ENCODE data around the gene AGBL4. TPM values are rescaled to one million over a fixed set of nuclear protein-coding genes. Genes with fewer than 3 reads are reported as not detected.

The AGBL4 gene
- total and polyA plus RNA-seq, 9 of the 15 experiments (the other 6 are each of a cell fraction or from before 2014, with no cell fraction given), result 0.11 TPM; not detected in 7

- no peak for TF ChIP-seq ARID4B (CRISPR knock-in tag; IDR thresholded peaks at IDR 0.05)
- TF ChIP-seq, protein P1, sequence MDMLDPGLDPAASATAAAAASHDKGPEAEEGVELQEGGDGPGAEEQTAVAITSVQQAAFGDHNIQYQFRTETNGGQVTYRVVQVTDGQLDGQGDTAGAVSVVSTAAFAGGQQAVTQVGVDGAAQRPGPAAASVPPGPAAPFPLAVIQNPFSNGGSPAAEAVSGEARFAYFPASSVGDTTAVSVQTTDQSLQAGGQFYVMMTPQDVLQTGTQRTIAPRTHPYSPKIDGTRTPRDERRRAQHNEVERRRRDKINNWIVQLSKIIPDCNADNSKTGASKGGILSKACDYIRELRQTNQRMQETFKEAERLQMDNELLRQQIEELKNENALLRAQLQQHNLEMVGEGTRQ (CRISPR knock-in tag; IDR thresholded peaks at IDR 0.05), result no peak
- TF ChIP-seq ZNF583 (CRISPR knock-in tag; IDR thresholded peaks at IDR 0.05), result peak; percentile 64; the same call in 1 of the 2 replicates
- TF ChIP-seq SETDB1 (IDR thresholded peaks at IDR 0.05; ENCODE audit: low read length), result no peak
- no peak for TF ChIP-seq BRF1 (IDR thresholded peaks at IDR 0.05; ENCODE audit: borderline replicate concordance, extremely low read depth, insufficient read length)
- TF ChIP-seq RERE (CRISPR knock-in tag; IDR thresholded peaks at IDR 0.05; ENCODE audit: borderline replicate concordance), result no peak
- TF ChIP-seq NCOR1 (IDR thresholded peaks at IDR 0.05), result no peak
- TF ChIP-seq PHB2 (IDR thresholded peaks at IDR 0.05; ENCODE audit: low read depth), result no peak
- TF ChIP-seq ZBTB26 (CRISPR knock-in tag; IDR thresholded peaks at IDR 0.05), result no peak
- TF ChIP-seq SIN3A (IDR thresholded peaks at IDR 0.05; ENCODE audit: borderline replicate concordance in 2 of 2, control insufficient read depth in 1 of 2, low read depth in 2 of 2, low read length in 2 of 2), result no peak
- TF ChIP-seq, protein P2, sequence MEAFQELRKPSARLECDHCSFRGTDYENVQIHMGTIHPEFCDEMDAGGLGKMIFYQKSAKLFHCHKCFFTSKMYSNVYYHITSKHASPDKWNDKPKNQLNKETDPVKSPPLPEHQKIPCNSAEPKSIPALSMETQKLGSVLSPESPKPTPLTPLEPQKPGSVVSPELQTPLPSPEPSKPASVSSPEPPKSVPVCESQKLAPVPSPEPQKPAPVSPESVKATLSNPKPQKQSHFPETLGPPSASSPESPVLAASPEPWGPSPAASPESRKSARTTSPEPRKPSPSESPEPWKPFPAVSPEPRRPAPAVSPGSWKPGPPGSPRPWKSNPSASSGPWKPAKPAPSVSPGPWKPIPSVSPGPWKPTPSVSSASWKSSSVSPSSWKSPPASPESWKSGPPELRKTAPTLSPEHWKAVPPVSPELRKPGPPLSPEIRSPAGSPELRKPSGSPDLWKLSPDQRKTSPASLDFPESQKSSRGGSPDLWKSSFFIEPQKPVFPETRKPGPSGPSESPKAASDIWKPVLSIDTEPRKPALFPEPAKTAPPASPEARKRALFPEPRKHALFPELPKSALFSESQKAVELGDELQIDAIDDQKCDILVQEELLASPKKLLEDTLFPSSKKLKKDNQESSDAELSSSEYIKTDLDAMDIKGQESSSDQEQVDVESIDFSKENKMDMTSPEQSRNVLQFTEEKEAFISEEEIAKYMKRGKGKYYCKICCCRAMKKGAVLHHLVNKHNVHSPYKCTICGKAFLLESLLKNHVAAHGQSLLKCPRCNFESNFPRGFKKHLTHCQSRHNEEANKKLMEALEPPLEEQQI (IDR thresholded peaks at IDR 0.05), result peak; percentile 26; the same call in 1 of the 2 replicates
- TF ChIP-seq TSC22D4 (tag; IDR thresholded peaks at IDR 0.05), result no peak
- TF ChIP-seq ZNF24 (IDR thresholded peaks at IDR 0.05), result no peak
Measured at GRCh38 chr1:48530727-48531351, 1492.9 kb downstream of the AGBL4 start (continued).
